ENCODE results near the gene SENP3.

- TF ChIP-seq CTCF (IDR thresholded peaks at IDR 0.05) = no peak
- no peak for TF ChIP-seq POLR2A (IDR thresholded peaks at IDR 0.05)
Observed at GRCh38 chr17:7570351-7570750, 8.6 kb downstream of the SENP3 start.

Measured in heart left ventricle (tissue), 13 donors.